Breast epithelium (tissue), 4 donors: Measurements from ENCODE around the gene KIF21B. TPM values are rescaled to one million over a fixed set of nuclear protein-coding genes. Genes with fewer than 3 reads are reported as not detected.

Source experiments
- DNase-seq, 2 donors: peaks; one replicate each; pipeline ENCODE4 v3.0.0-alpha.2; 2019; ENCODE audit warnings: low spot score in 2 of 2
- H3K27ac ChIP-seq, 2 donors: fragments of 200-600 bp; sonication (generic) in 1 of 2; one replicate each; pipeline ENCODE4 v1.5.1; 2016 to 2019; ENCODE audit warnings: mild to moderate bottlenecking in 1 of 2
- H3K27me3 ChIP-seq, 2 donors: fragments of 200-600 bp; sonication (generic) in 1 of 2; one replicate each; pipeline versions ENCODE4 v1.5.1 to v1.6.0; 2017 to 2019; ENCODE audit warnings: control low read depth in 1 of 2, mild to moderate bottlenecking in 1 of 2
- H3K36me3 ChIP-seq: fragments of 200-600 bp; one replicate; pipeline ENCODE4 v1.5.1; 2019
- H3K4me1 ChIP-seq, 2 donors: fragments of 200-600 bp; sonication (generic); one replicate each; pipeline ENCODE4 v1.5.1; 2016 to 2019; ENCODE audit warnings: control low read depth in 1 of 2
- H3K4me3 ChIP-seq, 3 donors: fragments of 200-600 bp; sonication (generic); 1 replicate in 2 of 3; 2 replicates in 1 of 3; pipeline ENCODE4 v1.5.1; 2016 to 2019; ENCODE audit warnings: mild to moderate bottlenecking in 3 of 3, moderate library complexity in 2 of 3
- H3K9me3 ChIP-seq, 2 donors: fragments of 200-600 bp; sonication (generic) in 1 of 2; one replicate each; pipeline ENCODE4 v1.5.1; 2016 to 2019; ENCODE audit warnings: control low read depth in 1 of 2
- POLR2A ChIP-seq: fragments of 450-650 bp; IDR thresholded peaks from one replicate; pipeline ENCODE4 v1.6.1; 2016; ENCODE audit warnings: antibody characterized with exemption, mild to moderate bottlenecking, moderate library complexity
- POLR2AphosphoS5 ChIP-seq, 3 donors: sonication (generic); formaldehyde crosslinking; IDR thresholded peaks; one replicate each; pipeline ENCODE4 v1.6.1; 2017; ENCODE audit warnings: antibody characterized with exemption in 3 of 3
- intact Hi-C: fragments of 100-400 bp; cut with DNase I; formaldehyde crosslinking; loops from one replicate; pipeline ENCODE4 v1.15.1; 2023; ENCODE audit warnings: low total_unique reads
- total RNA-seq, 3 donors: library from RNA; depleted of rRNA; stranded (reverse); fragments of >200 nt; gene quantifications; one replicate each; pipeline ENCODE4 v1.1.0, GENCODE V29; 2016
- TF ChIP-seq, protein P1 (sequence below), 3 donors: fragments of 450-650 bp; IDR thresholded peaks; one replicate each; pipeline ENCODE4 v1.5.1; 2016 to 2017; ENCODE audit warnings: antibody characterized with exemption in 3 of 3, mild to moderate bottlenecking in 3 of 3, moderate library complexity in 3 of 3

Gene KIF21B, protein sequence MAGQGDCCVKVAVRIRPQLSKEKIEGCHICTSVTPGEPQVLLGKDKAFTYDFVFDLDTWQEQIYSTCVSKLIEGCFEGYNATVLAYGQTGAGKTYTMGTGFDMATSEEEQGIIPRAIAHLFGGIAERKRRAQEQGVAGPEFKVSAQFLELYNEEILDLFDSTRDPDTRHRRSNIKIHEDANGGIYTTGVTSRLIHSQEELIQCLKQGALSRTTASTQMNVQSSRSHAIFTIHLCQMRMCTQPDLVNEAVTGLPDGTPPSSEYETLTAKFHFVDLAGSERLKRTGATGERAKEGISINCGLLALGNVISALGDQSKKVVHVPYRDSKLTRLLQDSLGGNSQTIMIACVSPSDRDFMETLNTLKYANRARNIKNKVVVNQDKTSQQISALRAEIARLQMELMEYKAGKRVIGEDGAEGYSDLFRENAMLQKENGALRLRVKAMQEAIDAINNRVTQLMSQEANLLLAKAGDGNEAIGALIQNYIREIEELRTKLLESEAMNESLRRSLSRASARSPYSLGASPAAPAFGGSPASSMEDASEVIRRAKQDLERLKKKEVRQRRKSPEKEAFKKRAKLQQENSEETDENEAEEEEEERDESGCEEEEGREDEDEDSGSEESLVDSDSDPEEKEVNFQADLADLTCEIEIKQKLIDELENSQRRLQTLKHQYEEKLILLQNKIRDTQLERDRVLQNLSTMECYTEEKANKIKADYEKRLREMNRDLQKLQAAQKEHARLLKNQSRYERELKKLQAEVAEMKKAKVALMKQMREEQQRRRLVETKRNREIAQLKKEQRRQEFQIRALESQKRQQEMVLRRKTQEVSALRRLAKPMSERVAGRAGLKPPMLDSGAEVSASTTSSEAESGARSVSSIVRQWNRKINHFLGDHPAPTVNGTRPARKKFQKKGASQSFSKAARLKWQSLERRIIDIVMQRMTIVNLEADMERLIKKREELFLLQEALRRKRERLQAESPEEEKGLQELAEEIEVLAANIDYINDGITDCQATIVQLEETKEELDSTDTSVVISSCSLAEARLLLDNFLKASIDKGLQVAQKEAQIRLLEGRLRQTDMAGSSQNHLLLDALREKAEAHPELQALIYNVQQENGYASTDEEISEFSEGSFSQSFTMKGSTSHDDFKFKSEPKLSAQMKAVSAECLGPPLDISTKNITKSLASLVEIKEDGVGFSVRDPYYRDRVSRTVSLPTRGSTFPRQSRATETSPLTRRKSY (N-terminal part only)
- 1 to 10 TPM in 2 of 3 donors, under 1 TPM in 1; 0.96 to 2.6 (median 1.3) TPM for total RNA-seq

DNA sequence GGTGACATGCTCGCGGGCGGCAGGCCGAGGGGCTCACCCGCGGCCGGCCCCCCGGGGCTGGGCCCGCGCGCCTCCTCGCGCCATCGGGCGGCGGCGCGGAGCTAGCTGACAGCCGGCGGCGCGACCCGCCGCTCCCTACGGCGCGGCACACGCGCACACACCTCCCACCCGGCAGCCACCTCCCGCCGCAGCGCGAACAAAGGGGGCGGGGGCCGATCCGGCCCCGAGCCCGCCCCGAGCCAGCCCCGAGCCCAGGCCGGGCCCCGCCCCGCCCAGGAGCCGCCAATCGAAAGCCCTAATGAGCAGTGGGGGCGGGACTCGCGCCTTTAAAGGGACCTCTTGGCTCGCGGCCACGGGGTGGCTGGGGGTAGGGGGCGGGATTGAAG is at the start of gene KIF21B:
KIF21B (minus strand) TSS at position 198 of the 386 bp plus-strand sequence. CDS start 331 bp downstream, outside the sequence.
- H3K27me3 ChIP-seq, result no peaks in the 10 kb centered on the region
- intact Hi-C loops, result no loop called here
- TF ChIP-seq POLR2A (no peak), POLR2AphosphoS5 (IDR thresholded peaks at IDR 0.05) (no peak)
- TF ChIP-seq, protein P1, sequence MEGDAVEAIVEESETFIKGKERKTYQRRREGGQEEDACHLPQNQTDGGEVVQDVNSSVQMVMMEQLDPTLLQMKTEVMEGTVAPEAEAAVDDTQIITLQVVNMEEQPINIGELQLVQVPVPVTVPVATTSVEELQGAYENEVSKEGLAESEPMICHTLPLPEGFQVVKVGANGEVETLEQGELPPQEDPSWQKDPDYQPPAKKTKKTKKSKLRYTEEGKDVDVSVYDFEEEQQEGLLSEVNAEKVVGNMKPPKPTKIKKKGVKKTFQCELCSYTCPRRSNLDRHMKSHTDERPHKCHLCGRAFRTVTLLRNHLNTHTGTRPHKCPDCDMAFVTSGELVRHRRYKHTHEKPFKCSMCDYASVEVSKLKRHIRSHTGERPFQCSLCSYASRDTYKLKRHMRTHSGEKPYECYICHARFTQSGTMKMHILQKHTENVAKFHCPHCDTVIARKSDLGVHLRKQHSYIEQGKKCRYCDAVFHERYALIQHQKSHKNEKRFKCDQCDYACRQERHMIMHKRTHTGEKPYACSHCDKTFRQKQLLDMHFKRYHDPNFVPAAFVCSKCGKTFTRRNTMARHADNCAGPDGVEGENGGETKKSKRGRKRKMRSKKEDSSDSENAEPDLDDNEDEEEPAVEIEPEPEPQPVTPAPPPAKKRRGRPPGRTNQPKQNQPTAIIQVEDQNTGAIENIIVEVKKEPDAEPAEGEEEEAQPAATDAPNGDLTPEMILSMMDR (IDR thresholded peaks at IDR 0.05), result no peak
- H3K36me3 ChIP-seq, result no peaks in the 10 kb centered on the region
- peak within 1 kb of the TSS; percentile 48 to 84 (median 59) for H3K4me3 ChIP-seq
- no peaks in the 10 kb centered on the region for H3K4me1 ChIP-seq
- peak within 1 kb of the TSS in 1 of 2 donors; percentile 55 for H3K27ac ChIP-seq
- no peaks in the 10 kb centered on the region for H3K9me3 ChIP-seq
- peak in 1 of 2 donors; percentile 56 for DNase-seq

DNA sequence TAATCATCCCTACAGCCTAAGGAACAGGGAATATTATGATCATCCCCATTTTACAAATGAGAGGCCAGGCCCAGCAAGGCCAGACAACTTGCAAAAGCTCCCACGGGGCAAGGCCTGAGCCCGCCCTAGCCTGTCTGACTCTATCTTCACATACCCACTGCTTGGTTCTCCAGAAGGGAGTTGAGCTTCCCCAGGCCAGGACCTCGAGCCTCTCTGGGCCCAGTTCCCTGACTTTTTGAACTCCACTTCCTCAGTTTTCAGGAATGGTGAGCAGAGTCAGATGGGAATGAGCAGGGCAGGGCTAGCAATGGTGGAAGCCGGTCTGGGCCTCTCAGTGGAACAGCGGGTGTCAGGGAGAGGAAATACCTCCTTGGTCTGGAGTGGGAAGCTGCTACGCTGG is 49.4 kb upstream of the KIF21B start:
- TF ChIP-seq, protein P1 (IDR thresholded peaks at IDR 0.05), result no peak
- no peak for TF ChIP-seq POLR2A
- TF ChIP-seq POLR2AphosphoS5 (IDR thresholded peaks at IDR 0.05), result no peak
- no peak for DNase-seq
- H3K9me3 ChIP-seq, result no peaks in the 10 kb centered on the region
- no peaks in the 10 kb centered on the region for H3K4me1 ChIP-seq
- no peaks in the 10 kb centered on the region for H3K27me3 ChIP-seq
- H3K36me3 ChIP-seq, result no peaks in the 10 kb centered on the region
- intact Hi-C loops, result no loop called here
- no peak overlapping the region for H3K27ac ChIP-seq
- H3K4me3 ChIP-seq, result no peak overlapping the region

DNA sequence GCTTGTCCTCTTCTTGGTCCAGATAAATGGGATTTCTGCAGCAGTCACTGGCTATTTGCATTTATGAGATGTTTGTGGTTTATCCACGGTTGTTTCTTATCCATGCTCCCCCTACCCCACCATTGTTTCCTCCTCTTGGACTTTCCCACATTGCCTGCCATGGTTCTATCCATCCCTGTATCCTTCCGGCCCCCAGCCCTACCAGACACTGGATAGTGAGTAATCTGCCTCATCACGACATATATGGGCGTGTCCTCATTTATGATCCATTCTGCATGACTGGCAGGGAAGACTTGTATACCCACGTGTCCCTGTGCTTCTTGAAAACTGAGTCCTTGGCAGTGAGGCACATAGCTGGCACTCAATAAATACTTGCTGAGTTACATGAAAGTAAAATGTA is 48.6 kb upstream of the KIF21B start:
- Histone ChIP-seq H3K27me3 (no peaks in the 10 kb centered on the region), H3K9me3 (no peaks in the 10 kb centered on the region), H3K4me1 (no peaks in the 10 kb centered on the region), H3K36me3 (no peaks in the 10 kb centered on the region), H3K4me3 (no peak overlapping the region), H3K27ac (no peak overlapping the region)
- intact Hi-C loops, result no loop called here
- TF ChIP-seq, protein P1 (IDR thresholded peaks at IDR 0.05), result no peak
- TF ChIP-seq POLR2A (no peak), POLR2AphosphoS5 (IDR thresholded peaks at IDR 0.05) (no peak)
- DNase-seq, result no peak

DNA sequence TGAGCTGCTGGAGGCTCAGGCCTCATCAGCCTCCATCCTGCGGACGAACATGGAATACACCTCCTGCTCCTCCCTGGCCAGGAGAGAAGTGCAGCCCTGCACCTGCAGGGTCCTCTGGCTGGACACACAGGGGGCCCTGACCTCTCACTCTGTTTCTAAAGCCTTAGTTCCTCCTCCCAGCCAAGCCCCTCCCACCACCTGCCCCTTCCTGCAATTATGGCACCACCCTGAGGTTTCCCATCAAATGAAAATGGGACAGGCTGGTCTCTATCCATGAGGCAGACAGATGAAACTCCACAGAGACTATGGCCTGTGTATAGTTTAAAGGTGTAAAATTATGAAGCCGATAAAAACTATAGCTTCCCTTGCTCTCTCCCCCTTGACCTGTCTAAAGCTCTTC is 46.1 kb upstream of the KIF21B start:
- Histone ChIP-seq H3K9me3 (no peaks in the 10 kb centered on the region), H3K36me3 (no peaks in the 10 kb centered on the region), H3K4me3 (no peak overlapping the region), H3K27me3 (peaks cover 0 to 5% of the 10 kb centered on the region in 2 donors), H3K27ac (no peak overlapping the region), H3K4me1 (no peaks in the 10 kb centered on the region)
- no peak for TF ChIP-seq POLR2AphosphoS5 (IDR thresholded peaks at IDR 0.05)
- TF ChIP-seq, protein P1 (IDR thresholded peaks at IDR 0.05), result no peak
- no peak for TF ChIP-seq POLR2A
- intact Hi-C loops, result no loop called here
- no peak for DNase-seq
